HepG2 (cell line): ENCODE data around the gene MAN1C1. TPM values are rescaled to one million over a fixed set of nuclear protein-coding genes. Genes with fewer than 3 reads are reported as not detected.

Experiments
- ATAC-seq: fragments of 200-7000 bp; cut with Tn5 transposase; 3 replicates; pipeline ENCODE4 v1.9.1; 2020; ENCODE audit warnings: mild to moderate bottlenecking, moderate library complexity
- BruUV-seq: library from RNA; stranded (reverse); fragments of 400-500 nt; replicated peaks from 2 replicates; lab custom pipeline; 2021; lab: Mats Ljungman, UMichigan
- CTCF ChIA-PET: fragments of 300-600 bp; formaldehyde crosslinking; extraction: SDS; loops from one replicate; lab custom pipeline; 2021; ENCODE audit warnings: low total read pairs, inconsistent platforms, low intra/inter-chr PET ratio; lab: Yijun Ruan, JAX
- POLR2A ChIA-PET: fragments of 350-600 bp; sonication (Branson Sonifier 250); formaldehyde crosslinking; loops from one replicate; lab custom pipeline; 2020; ENCODE audit warnings: antibody characterized with exemption, inconsistent platforms; lab: Yijun Ruan, JAX
- DNase-seq: peaks from one replicate; pipeline ENCODE4 v3.0.0-alpha.2; 2015; ENCODE audit warnings: low spot score
- FAIRE-seq: peaks from 3 replicates; lab custom pipeline; 2011; peaks lifted over from hg19 to GRCh38; lab: Jason Lieb, UNC
- H2AFZ ChIP-seq: one replicate; pipeline ENCODE4 v1.6.1; 2011; ENCODE audit warnings: low read length, inconsistent platforms
- H3K27ac ChIP-seq: fragments of 300-600 bp; 3 replicates; pipeline ENCODE4 v1.8.0; 2011; ENCODE audit warnings: mixed run types, mild to moderate bottlenecking, mixed read lengths, low read length, inconsistent platforms; ENCODE audit not compliant: insufficient read depth; ENCODE audit errors: extremely low read length
- H3K27me3 ChIP-seq, 2 experiments: fragments of 200-600 bp in 1 of 2; 2 replicates in 1 of 2; 3 replicates in 1 of 2; pipeline versions ENCODE4 v1.6.0 to v1.8.0; 2011; ENCODE audit warnings: low read length in 2 of 2, mild to moderate bottlenecking in 2 of 2, moderate library complexity in 2 of 2, inconsistent platforms in 1 of 2; ENCODE audit not compliant: insufficient read depth in 2 of 2, control insufficient read depth in 1 of 2
- H3K36me3 ChIP-seq, 2 experiments: fragments of 200-600 bp in 1 of 2; replicated peaks in 1 of 2; 2 replicates in 1 of 2; 3 replicates in 1 of 2; pipeline versions ENCODE4 v1.5.1 to v1.8.0; 2011; ENCODE audit warnings: low read length in 2 of 2, inconsistent platforms in 1 of 2; ENCODE audit not compliant: insufficient read depth in 2 of 2, control insufficient read depth in 1 of 2
- H3K4me1 ChIP-seq: 2 replicates; pipeline ENCODE4 v1.5.1; 2012; ENCODE audit warnings: low read length, inconsistent platforms; ENCODE audit not compliant: insufficient read depth
- H3K4me2 ChIP-seq: 2 replicates; pipeline ENCODE4 v1.6.0; 2011; ENCODE audit warnings: low read depth, low read length, inconsistent platforms
- H3K4me3 ChIP-seq, 3 experiments: fragments of 200-600 bp in 1 of 3; sonication (generic), shearing (Covaris generic) in 1 of 3; replicated peaks in 1 of 3; 2 replicates each; pipeline ENCODE4 v1.5.1; 2011 to 2016; ENCODE audit warnings: low read length in 3 of 3, inconsistent platforms in 2 of 3, low read depth in 2 of 3, mild to moderate bottlenecking in 2 of 3, control low read depth in 1 of 3, mixed read lengths in 1 of 3; ENCODE audit not compliant: insufficient read depth in 1 of 3
- H3K79me2 ChIP-seq: one replicate; pipeline ENCODE4 v1.6.1; 2011; ENCODE audit warnings: low read length, inconsistent platforms; ENCODE audit not compliant: insufficient read depth
- H3K9ac ChIP-seq: 2 replicates; pipeline ENCODE4 v1.6.0; 2011; ENCODE audit warnings: mild to moderate bottlenecking, low read depth, low read length, inconsistent platforms; ENCODE audit not compliant: insufficient read depth
- H3K9me3 ChIP-seq: 2 replicates; pipeline ENCODE4 v1.5.1; 2012; ENCODE audit warnings: mild to moderate bottlenecking, low read length
- H4K20me1 ChIP-seq: 2 replicates; pipeline ENCODE4 v1.6.0; 2011; ENCODE audit warnings: inconsistent platforms, mild to moderate bottlenecking, low read length, moderate library complexity; ENCODE audit not compliant: insufficient read depth
- HMG20B ChIP-seq: conservative IDR thresholded peaks from 2 replicates; pipeline ENCODE4 v1.6.1; 2016; ENCODE audit warnings: missing genetic modification reagents, missing compliant biosample characterization
- ONECUT2 ChIP-seq: sonication (generic); formaldehyde crosslinking; IDR thresholded peaks from 2 replicates; pipeline ENCODE4 v1.4.0; 2020; ENCODE audit warnings: missing genetic modification reagents
- REPIN1 ChIP-seq: sonication (generic); formaldehyde crosslinking; IDR thresholded peaks from 2 replicates; pipeline ENCODE4 v1.8.0; 2022; ENCODE audit warnings: missing genetic modification reagents, low read depth, mild to moderate bottlenecking, borderline replicate concordance
- TEF ChIP-seq: sonication (generic); formaldehyde crosslinking; IDR thresholded peaks from 2 replicates; pipeline ENCODE4 v1.5.0; 2020; ENCODE audit warnings: missing genetic modification reagents
- TERF1 ChIP-seq: sonication (generic); formaldehyde crosslinking; IDR thresholded peaks from 2 replicates; pipeline ENCODE4 v1.8.0; 2022; ENCODE audit warnings: mild to moderate bottlenecking, missing genetic modification reagents, moderate library complexity
- ZNF407 ChIP-seq: sonication (generic); formaldehyde crosslinking; IDR thresholded peaks from one replicate; pipeline ENCODE4 v1.5.1; 2020; ENCODE audit warnings: mild to moderate bottlenecking, missing genetic modification reagents; ENCODE audit errors: not compliant biosample characterization
- WGBS: methylation state at CpG from one replicate; pipeline ENCODE4 v1.1.6; 2017; ENCODE audit warnings: low lambda C conversion rate; 5-methylcytosine and 5-hydroxymethylcytosine counted together
- in situ Hi-C: cut with HindIII; loops from 2 replicates; pipeline ENCODE4 v1.10.0; 2017; ENCODE audit warnings: low pct_unique_long_range_greater_than_20kb; ENCODE audit not compliant: extremely low pct_ligation_motif_present
- intact Hi-C: fragments of 100-400 bp; cut with micrococcal nuclease; formaldehyde crosslinking; loops from one replicate; pipeline ENCODE4 v1.10.0; 2022; ENCODE audit not compliant: unreplicated experiment
- polyA plus RNA-seq, 8 experiments: library from polyadenylated mRNA; depleted of rRNA in 3 of 8; stranded (reverse) in 7 of 8; unstranded in 1 of 8; fragments of >200 nt; fragmentation: Illumina TruSeq in 4 of 8; extraction: Trizol in 4 of 8; gene quantifications; 2 replicates each; pipeline versions ENCODE4 v1.2.1 to v1.2.3, GENCODE V29; 2011 to 2016; ENCODE audit warnings: low read depth in 4 of 8, missing spikeins in 1 of 8, mixed read lengths in 1 of 8; ENCODE audit not compliant: insufficient read depth in 1 of 8
- total RNA-seq, 5 experiments: library from RNA; depleted of rRNA; stranded (reverse); fragments of >200 nt; fragmentation: Illumina TruSeq; extraction: Trizol; gene quantifications; 2 replicates each; pipeline ENCODE4 v1.2.3, GENCODE V29; 2016; ENCODE audit warnings: low read depth in 1 of 5

Gene MAN1C1
- total and polyA plus RNA-seq, 2 of the 13 experiments (the other 11 are each of a cell fraction or from before 2014, with no cell fraction given) = 0.18 to 0.49 TPM

GRCh38 chr1:25644962-25645361 lies 28.4 kb downstream of the MAN1C1 start:
- Histone ChIP-seq H3K9ac (no peak overlapping the region), H2AFZ (no peak overlapping the region), H3K36me3 (no peaks in the 10 kb centered on the region), H3K9me3 (no peaks in the 10 kb centered on the region), H3K79me2 (no peaks in the 10 kb centered on the region), H4K20me1 (no peaks in the 10 kb centered on the region), H3K27ac (no peak overlapping the region), H3K27me3 (peaks cover 1 to 36% of the 10 kb centered on the region in 2 experiments; a peak in 4 of 5 replicates), H3K4me2 (no peak overlapping the region), H3K4me3 (no peak overlapping the region), H3K4me1 (no peaks in the 10 kb centered on the region)
- ChIA-PET POLR2A (no interaction called here), CTCF (no interaction called here)
- 0% methylated on average over 2 of the region's 4 CpGs for WGBS
- ATAC-seq (no peak), DNase-seq (no peak), FAIRE-seq (no peak)
- no TSS peak for BruUV-seq
- intact Hi-C loops = no loop called here
- in situ Hi-C loops = no loop called here
- TF ChIP-seq TEF (CRISPR knock-in tag) (no peak), ONECUT2 (CRISPR knock-in tag) (no peak), HMG20B (CRISPR knock-in tag) (no peak), ZNF407 (no peak), REPIN1 (CRISPR knock-in tag) (no peak), TERF1 (CRISPR knock-in tag) (no peak)
